ENCODE results near the gene DDI2. TPM values are rescaled to one million over a fixed set of nuclear protein-coding genes. Genes with fewer than 3 reads are reported as not detected.

DDI2 gene
- total RNA-seq, 2 experiments from 2014 or later, result 23.5 to 40.8 TPM

- DNase-seq (ENCODE audit: low spot score), result no peak
- Histone ChIP-seq H2AFZ (ENCODE audit: low read length) (no peak overlapping the region), H3K4me2 (ENCODE audit: low read length) (no peak overlapping the region), H3K36me3 (ENCODE audit: insufficient read depth, low read length) (no peaks in the 10 kb centered on the region), H4K20me1 (ENCODE audit: insufficient read depth, low read length) (no peaks in the 10 kb centered on the region), H3K4me3 (ENCODE audit: low read depth, low read length, poor library complexity, severe bottlenecking) (no peak overlapping the region), H3K4me1 (ENCODE audit: insufficient read depth, low read length, poor library complexity, severe bottlenecking) (no peaks in the 10 kb centered on the region), H3K27ac (ENCODE audit: low read depth, low read length, poor library complexity, severe bottlenecking) (no peak overlapping the region), H3K79me2 (ENCODE audit: insufficient read depth, low read depth, low read length) (no peaks in the 10 kb centered on the region), H3K9me3 (ENCODE audit: low read length) (no peaks in the 10 kb centered on the region), H3K9me2 (ENCODE audit: insufficient read depth, low read length) (no peaks in the 10 kb centered on the region)
- intact Hi-C loops (cut with micrococcal nuclease; ENCODE audit: unreplicated experiment), result no loop called here
- TF ChIP-seq EZH2phosphoT487 (IDR thresholded peaks at IDR 0.05; ENCODE audit: borderline replicate concordance, low read depth, low read length) (no peak), CTCF (conservative IDR thresholded peaks at IDR 0.05; ENCODE audit: low read length) (no peak)
- BruUV-seq (replicated peaks), result no TSS peak
- ChIA-PET CTCF (ENCODE audit: unreplicated experiment) (no interaction called here), POLR2A (interaction anchor here (0.7 to 1.7 kb wide), 2 partner anchors 11 to 103 kb away, joined by 3 to 4 read pairs; no protein-coding TSS in a partner anchor)
Observed at GRCh38 chr1:15592285-15592684, 25.0 kb upstream of the DDI2 start.

DNA sequence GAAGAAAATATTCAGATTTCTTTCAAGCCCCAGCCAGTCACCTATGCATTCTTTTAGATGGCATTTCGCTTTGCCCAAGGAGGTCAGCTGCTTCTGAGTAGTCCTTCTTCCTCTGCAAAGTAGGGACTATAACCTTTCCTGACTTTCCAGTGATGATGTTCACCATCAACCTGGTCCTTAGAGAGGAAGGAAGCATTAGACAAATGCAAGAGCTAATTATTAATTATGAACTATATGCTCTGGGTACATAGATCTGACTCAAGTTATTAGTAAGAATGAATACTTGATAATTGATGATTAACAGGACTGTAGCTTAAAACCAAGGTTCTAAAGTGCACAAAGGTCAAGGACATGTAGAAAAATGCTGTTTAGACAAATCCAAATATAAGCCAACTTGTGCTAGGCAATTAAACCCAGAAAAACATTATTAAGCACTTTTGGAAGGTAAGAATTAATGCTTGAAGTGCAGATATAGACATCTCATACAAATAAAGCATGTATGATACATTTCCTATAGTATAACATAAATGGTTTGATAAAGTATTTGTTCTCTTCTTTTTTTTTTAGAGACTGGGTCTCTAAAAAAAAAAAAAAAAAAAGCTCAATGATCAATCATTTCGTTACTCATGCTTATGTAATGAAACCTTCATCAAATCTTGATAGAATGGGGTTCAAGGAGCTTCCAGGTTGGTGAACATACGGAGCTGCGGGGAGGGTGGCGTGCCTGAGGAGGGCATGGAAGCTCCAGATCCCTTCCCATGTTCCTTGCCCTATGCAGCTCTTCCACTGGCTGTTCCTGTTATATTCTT lies 21.2 kb upstream of the DDI2 start:
- POLR2A ChIA-PET, result interaction anchor here (0.6 to 0.7 kb wide), 4 partner anchors 22 to 219 kb away, joined by 3 to 4 read pairs (median 4); no protein-coding TSS in a partner anchor
- intact Hi-C loops (cut with micrococcal nuclease; ENCODE audit: unreplicated experiment), result loop anchor here (1.0 kb wide), 1 partner anchor 145 kb away; no protein-coding TSS in a partner anchor

More for the DNA sequence above, 21.2 kb upstream of the DDI2 start:
- Histone ChIP-seq H3K9me2 (ENCODE audit: insufficient read depth, low read length) (no peaks in the 10 kb centered on the region), H3K4me3 (ENCODE audit: low read depth, low read length, poor library complexity, severe bottlenecking) (no peak overlapping the region), H3K27ac (ENCODE audit: low read depth, low read length, poor library complexity, severe bottlenecking) (no peak overlapping the region), H3K4me1 (ENCODE audit: insufficient read depth, low read length, poor library complexity, severe bottlenecking) (no peaks in the 10 kb centered on the region), H3K9me3 (ENCODE audit: low read length) (no peaks in the 10 kb centered on the region), H3K4me2 (ENCODE audit: low read length) (no peak overlapping the region), H2AFZ (ENCODE audit: low read length) (no peak overlapping the region), H3K79me2 (ENCODE audit: insufficient read depth, low read depth, low read length) (no peaks in the 10 kb centered on the region), H4K20me1 (ENCODE audit: insufficient read depth, low read length) (no peaks in the 10 kb centered on the region), H3K36me3 (ENCODE audit: insufficient read depth, low read length) (no peaks in the 10 kb centered on the region)
- BruUV-seq (replicated peaks), result no TSS peak
- no peak for TF ChIP-seq EZH2phosphoT487 (IDR thresholded peaks at IDR 0.05; ENCODE audit: borderline replicate concordance, low read depth, low read length)
- TF ChIP-seq CTCF (conservative IDR thresholded peaks at IDR 0.05; ENCODE audit: low read length), result no peak
- no peak for DNase-seq (ENCODE audit: low spot score)
- CTCF ChIA-PET (ENCODE audit: unreplicated experiment), result no interaction called here
